Right lobe of liver (tissue), 6 donors: ENCODE measurements around the gene SIRPA. TPM values are rescaled to one million over a fixed set of nuclear protein-coding genes. Genes with fewer than 3 reads are reported as not detected.

Experiments
- ATAC-seq, 4 donors: fragments of 200-7000 bp; cut with Tn5 transposase; one replicate each; pipeline ENCODE4 v1.9.1; 2020; ENCODE audit warnings: mild to moderate bottlenecking in 4 of 4, moderate library complexity in 4 of 4
- DNase-seq, 3 donors: peaks; one replicate each; pipeline ENCODE4 v3.0.0-alpha.2; 2020
- H3K27ac ChIP-seq, 3 donors: fragments of 200-600 bp; one replicate each; pipeline ENCODE4 v1.8.0; 2022
- H3K27me3 ChIP-seq, 2 donors: fragments of 200-600 bp; one replicate each; pipeline ENCODE4 v1.8.0; 2022
- H3K36me3 ChIP-seq, 4 donors: fragments of 200-600 bp; sonication (generic) in 1 of 4; one replicate each; pipeline versions ENCODE4 v1.5.1 to v1.8.0; 2017 to 2022; ENCODE audit warnings: control low read depth in 1 of 4
- H3K4me1 ChIP-seq, 4 donors: fragments of 200-600 bp; sonication (generic) in 1 of 4; one replicate each; pipeline versions ENCODE4 v1.5.1 to v1.8.0; 2017 to 2022; ENCODE audit warnings: control low read depth in 1 of 4
- H3K4me3 ChIP-seq, 3 donors: fragments of 200-600 bp; one replicate each; pipeline ENCODE4 v1.8.0; 2022
- H3K9me3 ChIP-seq, 4 donors: fragments of 200-600 bp; sonication (generic) in 1 of 4; one replicate each; pipeline versions ENCODE4 v1.5.1 to v1.8.0; 2017 to 2022; ENCODE audit warnings: control low read depth in 1 of 4
- POLR2A ChIP-seq: fragments of 450-650 bp; IDR thresholded peaks from one replicate; pipeline ENCODE4 v1.6.1; 2017; ENCODE audit warnings: antibody characterized with exemption, mild to moderate bottlenecking
- WGBS: methylation state at CpG from one replicate; pipeline ENCODE4 v1.1.6; 2018; ENCODE audit warnings: low coverage, low lambda C conversion rate; ENCODE audit not compliant: insufficient coverage; ENCODE audit errors: missing lambda C conversion rate; 5-methylcytosine and 5-hydroxymethylcytosine counted together
- intact Hi-C, 2 donors: fragments of 100-400 bp; cut with DNase I; formaldehyde crosslinking; loops; one replicate each; pipeline versions ENCODE4 v1.11.2 to v1.14.1; 2022
- total RNA-seq, 6 experiments: library from RNA; depleted of rRNA in 2 of 6; stranded (reverse); fragments of >200 nt in 2 of 6; fragmentation: NEBNext Ultra II Directional in 3 of 6; extraction: Animal tissue kit (Norgen Biotek cat#: 25700) in 3 of 6; gene quantifications; one replicate each; pipeline versions ENCODE4 v1.1.0 to v1.2.4, GENCODE V29; 2016 to 2023
- TF ChIP-seq, protein P1 (sequence below), 4 donors: fragments of 200-600 bp in 3 of 4; fragments of 450-650 bp in 1 of 4; IDR thresholded peaks; one replicate each; pipeline versions ENCODE4 v1.5.1 to v1.8.0; 2016 to 2022; ENCODE audit warnings: antibody characterized with exemption in 4 of 4, mild to moderate bottlenecking in 2 of 4
- donor health status: DM: no; HTN: yes; CAD: no.
- donor health status: DM: no; HTN: no; CAD: no.
- donor health status: DM: no; HTN: no; CAD: no.
- donor health status: DM: no; HTN: yes; CAD: no.
- donor health status: DM: no; HTN: yes; CAD: no.

SIRPA gene
- total RNA-seq, 6 experiments from 2014 or later: 26.8 to 42.7 (median 34.8) TPM

DNA sequence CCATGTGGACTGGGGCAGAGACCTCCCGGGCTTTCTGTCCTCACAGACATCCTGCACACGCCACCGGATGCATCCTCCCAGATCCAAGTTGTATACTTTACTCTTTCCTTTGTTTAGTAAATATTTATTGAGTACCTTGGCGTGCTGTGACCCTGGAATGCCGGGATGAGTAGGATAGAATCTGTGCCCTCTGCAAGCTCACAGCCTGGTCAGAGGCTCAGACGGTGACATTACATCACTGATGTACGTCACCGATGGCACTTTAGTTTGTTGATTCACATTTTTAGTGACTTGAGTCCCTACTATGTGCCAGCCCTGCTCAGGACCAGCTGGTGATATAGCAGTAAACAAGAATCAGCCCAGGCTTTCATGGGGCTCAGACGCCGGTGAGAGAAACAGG lies 32.9 kb downstream of the SIRPA start:
- peaks cover 0 to 4% (median under 1%) of the 10 kb centered on the region in 4 donors for H3K36me3 ChIP-seq
- H3K4me1 ChIP-seq: peaks cover 0 to 7% (median 0%) of the 10 kb centered on the region in 4 donors
- 62% methylated on average over 10 of the region's 10 CpGs for WGBS
- peak in 1 of 4 donors; percentile 7 for ATAC-seq
- no peak overlapping the region for H3K27ac ChIP-seq
- intact Hi-C loops: no loop called here
- no peaks in the 10 kb centered on the region for H3K27me3 ChIP-seq
- DNase-seq: no peak
- TF ChIP-seq, protein P1, sequence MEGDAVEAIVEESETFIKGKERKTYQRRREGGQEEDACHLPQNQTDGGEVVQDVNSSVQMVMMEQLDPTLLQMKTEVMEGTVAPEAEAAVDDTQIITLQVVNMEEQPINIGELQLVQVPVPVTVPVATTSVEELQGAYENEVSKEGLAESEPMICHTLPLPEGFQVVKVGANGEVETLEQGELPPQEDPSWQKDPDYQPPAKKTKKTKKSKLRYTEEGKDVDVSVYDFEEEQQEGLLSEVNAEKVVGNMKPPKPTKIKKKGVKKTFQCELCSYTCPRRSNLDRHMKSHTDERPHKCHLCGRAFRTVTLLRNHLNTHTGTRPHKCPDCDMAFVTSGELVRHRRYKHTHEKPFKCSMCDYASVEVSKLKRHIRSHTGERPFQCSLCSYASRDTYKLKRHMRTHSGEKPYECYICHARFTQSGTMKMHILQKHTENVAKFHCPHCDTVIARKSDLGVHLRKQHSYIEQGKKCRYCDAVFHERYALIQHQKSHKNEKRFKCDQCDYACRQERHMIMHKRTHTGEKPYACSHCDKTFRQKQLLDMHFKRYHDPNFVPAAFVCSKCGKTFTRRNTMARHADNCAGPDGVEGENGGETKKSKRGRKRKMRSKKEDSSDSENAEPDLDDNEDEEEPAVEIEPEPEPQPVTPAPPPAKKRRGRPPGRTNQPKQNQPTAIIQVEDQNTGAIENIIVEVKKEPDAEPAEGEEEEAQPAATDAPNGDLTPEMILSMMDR (IDR thresholded peaks at IDR 0.05): no peak
- no peak for TF ChIP-seq POLR2A
- no peak overlapping the region for H3K4me3 ChIP-seq
- H3K9me3 ChIP-seq: no peaks in the 10 kb centered on the region

DNA sequence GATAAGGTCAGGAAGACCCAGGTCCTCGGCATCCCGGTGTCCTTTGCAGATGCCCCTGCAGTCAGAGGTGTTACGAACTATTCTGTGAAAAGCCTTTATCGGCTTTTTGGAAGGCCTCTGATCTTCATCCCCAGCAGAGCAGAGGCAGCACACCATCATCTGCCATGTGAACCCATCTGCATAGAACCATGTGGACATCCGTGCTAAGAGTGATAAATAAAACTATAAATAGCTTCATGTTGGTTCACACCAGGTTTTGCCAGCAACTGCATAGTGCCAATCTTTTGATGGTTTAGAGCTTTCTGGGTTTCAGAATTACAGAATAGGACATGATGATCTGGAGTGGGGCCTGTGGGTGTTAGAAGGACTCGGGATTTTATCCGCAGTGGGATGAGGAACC lies 33.6 kb downstream of the SIRPA start:
- no peak for ATAC-seq
- H3K4me3 ChIP-seq: no peak overlapping the region
- intact Hi-C loops: no loop called here
- H3K27me3 ChIP-seq: no peaks in the 10 kb centered on the region
- peaks cover 0 to 1% (median 0%) of the 10 kb centered on the region in 4 donors for H3K36me3 ChIP-seq
- TF ChIP-seq, protein P1 (IDR thresholded peaks at IDR 0.05): no peak
- TF ChIP-seq POLR2A: no peak
- H3K4me1 ChIP-seq: peaks cover 0 to 7% (median 0%) of the 10 kb centered on the region in 4 donors
- no peak overlapping the region for H3K27ac ChIP-seq
- H3K9me3 ChIP-seq: no peaks in the 10 kb centered on the region
- no peak for DNase-seq
- 70% methylated on average over 4 of the region's 7 CpGs for WGBS

DNA sequence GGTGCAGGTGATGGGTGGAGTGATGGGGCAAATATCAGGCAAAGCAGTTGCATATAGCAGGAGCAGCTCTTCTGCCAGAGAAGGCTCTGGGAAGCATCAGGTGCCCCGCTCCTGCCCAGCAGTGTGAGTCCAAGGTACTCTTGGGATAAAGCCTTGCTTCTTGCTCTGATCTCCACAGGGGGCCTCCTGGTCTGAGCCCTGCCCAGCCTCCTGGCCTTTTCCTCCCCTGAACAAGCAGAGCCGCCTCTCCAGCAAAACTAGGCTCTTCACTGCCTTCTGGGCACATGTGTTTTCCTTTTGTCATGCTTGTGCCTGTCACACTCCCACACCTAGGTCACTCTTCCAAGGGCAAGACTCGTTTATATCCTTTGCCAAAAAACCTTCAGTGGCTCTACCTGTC lies 34.3 kb downstream of the SIRPA start:
- Histone ChIP-seq H3K9me3 (no peaks in the 10 kb centered on the region), H3K4me1 (peaks cover 0 to 7% (median 0%) of the 10 kb centered on the region in 4 donors), H3K27ac (no peak overlapping the region), H3K4me3 (no peak overlapping the region), H3K27me3 (no peaks in the 10 kb centered on the region), H3K36me3 (peaks cover 0 to 1% (median 0%) of the 10 kb centered on the region in 4 donors)
- ATAC-seq: peak in 2 of 4 donors; percentile 12 to 14
- no CpG with 5 or more reads among the region's 3 CpGs for WGBS
- intact Hi-C loops: no loop called here
- TF ChIP-seq POLR2A: no peak
- TF ChIP-seq, protein P1 (IDR thresholded peaks at IDR 0.05): no peak
- no peak for DNase-seq

DNA sequence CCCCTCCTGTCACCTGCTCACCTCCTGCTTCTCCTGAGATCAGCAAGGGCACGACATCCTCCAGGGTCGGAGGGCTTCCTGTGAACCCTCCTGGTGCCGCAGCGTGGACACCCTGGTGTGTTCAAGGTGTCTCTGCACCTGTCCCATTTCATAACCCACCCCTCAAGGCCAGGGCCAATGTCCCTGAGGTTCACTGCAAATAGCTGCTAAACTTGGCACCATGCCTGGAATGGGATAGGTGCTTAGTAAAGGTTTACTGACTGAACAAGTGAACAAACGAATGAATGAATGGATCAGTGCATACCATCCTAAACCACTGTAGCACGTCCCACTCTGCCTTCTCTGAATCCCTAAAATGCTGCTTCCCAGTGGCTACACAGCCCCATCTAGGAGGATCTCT lies 35.0 kb downstream of the SIRPA start:
- Histone ChIP-seq H3K27me3 (no peaks in the 10 kb centered on the region), H3K4me3 (no peak overlapping the region), H3K27ac (no peak overlapping the region), H3K36me3 (peaks cover 0 to 1% (median 0%) of the 10 kb centered on the region in 4 donors), H3K9me3 (no peaks in the 10 kb centered on the region), H3K4me1 (peaks cover 0 to 11% (median 2%) of the 10 kb centered on the region in 4 donors)
- peak in 1 of 3 donors; percentile 65 for DNase-seq
- 34% methylated on average over 6 of the region's 6 CpGs for WGBS
- TF ChIP-seq, protein P1 (IDR thresholded peaks at IDR 0.05): no peak
- TF ChIP-seq POLR2A: no peak
- intact Hi-C loops: loop anchor here (10.0 kb wide), 1 partner anchor 45 kb away; no protein-coding TSS in a partner anchor
- ATAC-seq: peak; percentile 5 to 57 (median 28)
